ENCODE data around the gene CAMK1D.
"Not testable (repeated sequence)": the region's sequence is repeated elsewhere in the genome, so short reads cannot be mapped to it uniquely, and the experiment has no call there.

Gene CAMK1D

GRCh38 chr10:12807096-12807755 lies 457.9 kb downstream of the CAMK1D start:
- in situ Hi-C loops (cut with MboI; ENCODE audit: low sequenced_read_pairs): no loop called here

- in situ Hi-C loops (cut with MboI; ENCODE audit: low sequenced_read_pairs): no loop called here
These were observed 458.8 kb downstream of the CAMK1D start for GRCh38 chr10:12808014-12808613.

GRCh38 chr10:12810046-12810445 lies 460.7 kb downstream of the CAMK1D start:
- in situ Hi-C loops (cut with MboI; ENCODE audit: low sequenced_read_pairs): not testable (repeated sequence)

- in situ Hi-C loops (cut with MboI; ENCODE audit: low sequenced_read_pairs): no loop called here
These were observed 462.5 kb downstream of the CAMK1D start for GRCh38 chr10:12811826-12812225.

GRCh38 chr10:12812571-12812970 lies 463.2 kb downstream of the CAMK1D start:
- in situ Hi-C loops (cut with MboI; ENCODE audit: low sequenced_read_pairs): no loop called here

GRCh38 chr10:12814166-12814565 lies 464.8 kb downstream of the CAMK1D start:
- in situ Hi-C loops (cut with MboI; ENCODE audit: low sequenced_read_pairs): no loop called here

GRCh38 chr10:12819071-12819470 lies 469.7 kb downstream of the CAMK1D start:
- in situ Hi-C loops (cut with MboI; ENCODE audit: low sequenced_read_pairs): no loop called here

GRCh38 chr10:12819656-12820055 lies 470.3 kb downstream of the CAMK1D start:
- in situ Hi-C loops (cut with MboI; ENCODE audit: low sequenced_read_pairs): no loop called here

- in situ Hi-C loops (cut with MboI; ENCODE audit: low sequenced_read_pairs): no loop called here
These were observed 473.0 kb downstream of the CAMK1D start for GRCh38 chr10:12822126-12822892.

- in situ Hi-C loops (cut with MboI; ENCODE audit: low sequenced_read_pairs): no loop called here
These were observed 473.5 kb downstream of the CAMK1D start for GRCh38 chr10:12822893-12823170.

GRCh38 chr10:12823328-12823727 lies 474.0 kb downstream of the CAMK1D start:
- in situ Hi-C loops (cut with MboI; ENCODE audit: low sequenced_read_pairs): no loop called here

- in situ Hi-C loops (cut with MboI; ENCODE audit: low sequenced_read_pairs): no loop called here
These were observed 476.0 kb downstream of the CAMK1D start for GRCh38 chr10:12825260-12825849.

- in situ Hi-C loops (cut with MboI; ENCODE audit: low sequenced_read_pairs): no loop called here
These were observed 477.5 kb downstream of the CAMK1D start for GRCh38 chr10:12826800-12827372.

- in situ Hi-C loops (cut with MboI; ENCODE audit: low sequenced_read_pairs): no loop called here
These were observed 479.4 kb downstream of the CAMK1D start for GRCh38 chr10:12828736-12829135.

- in situ Hi-C loops (cut with MboI; ENCODE audit: low sequenced_read_pairs): no loop called here
These were observed 480.6 kb downstream of the CAMK1D start for GRCh38 chr10:12829831-12830390.

GRCh38 chr10:12832096-12832495 lies 482.7 kb downstream of the CAMK1D start:
- in situ Hi-C loops (cut with MboI; ENCODE audit: low sequenced_read_pairs): no loop called here

GRCh38 chr10:12833451-12833850 lies 484.1 kb downstream of the CAMK1D start:
- in situ Hi-C loops (cut with MboI; ENCODE audit: low sequenced_read_pairs): no loop called here

- in situ Hi-C loops (cut with MboI; ENCODE audit: low sequenced_read_pairs): no loop called here
These were observed 484.8 kb downstream of the CAMK1D start for GRCh38 chr10:12834116-12834665.

GRCh38 chr10:12834721-12835120 lies 485.4 kb downstream of the CAMK1D start:
- in situ Hi-C loops (cut with MboI; ENCODE audit: low sequenced_read_pairs): no loop called here

- in situ Hi-C loops (cut with MboI; ENCODE audit: low sequenced_read_pairs): no loop called here
These were observed 486.4 kb downstream of the CAMK1D start for GRCh38 chr10:12835709-12836108.

- in situ Hi-C loops (cut with MboI; ENCODE audit: low sequenced_read_pairs): no loop called here
These were observed 489.0 kb downstream of the CAMK1D start for GRCh38 chr10:12838366-12838765.
